Measurements from ENCODE around the gene PHKA2. TPM values are rescaled to one million over a fixed set of nuclear protein-coding genes. Genes with fewer than 3 reads are reported as not detected.

Gene PHKA2
- total RNA-seq, 2 donors from 2014 or later = 29.3 to 55.8 TPM

DNA sequence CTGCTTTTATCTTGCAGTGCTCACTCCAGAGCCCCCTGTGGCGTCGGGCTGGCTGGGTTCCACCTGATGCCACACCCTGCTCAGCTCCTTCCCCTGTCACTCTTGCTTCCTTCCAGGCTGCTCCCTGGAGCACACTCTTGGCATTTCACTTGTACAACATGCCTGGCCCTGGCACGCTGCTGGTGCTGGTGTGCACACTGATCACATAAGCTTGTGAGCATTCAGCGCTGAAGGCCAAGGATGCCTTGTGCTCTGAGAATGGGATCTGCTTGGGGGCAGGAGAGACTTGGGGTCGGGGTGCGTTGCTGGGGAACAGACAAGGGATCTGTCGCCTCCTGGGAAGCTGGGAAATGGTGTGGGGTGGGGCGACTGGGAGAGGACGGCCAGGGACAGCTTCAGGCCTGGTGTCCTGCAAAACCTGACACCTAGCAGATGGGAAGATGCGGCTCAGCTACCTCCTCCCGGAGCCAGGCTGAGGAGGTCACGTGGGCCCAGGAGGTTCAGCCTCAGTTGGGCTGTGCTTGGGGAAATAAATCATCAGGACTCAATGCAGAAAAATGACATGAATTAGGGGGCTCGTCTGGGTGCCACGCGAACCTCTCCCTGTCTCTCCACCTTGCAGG lies 108.5 kb downstream of the PHKA2 start:
- TF ChIP-seq POLR2A (IDR thresholded peaks at IDR 0.05) (no peak), POLR2AphosphoS5 (IDR thresholded peaks at IDR 0.05) (no peak), CTCF (IDR thresholded peaks at IDR 0.05) (no peak)
- no peaks in the 10 kb centered on the region for H3K9me3 ChIP-seq
- 81% methylated on average over 14 of the region's 15 CpGs for WGBS
- no peaks in the 10 kb centered on the region for H3K36me3 ChIP-seq
- H3K27ac ChIP-seq = no peak overlapping the region
- no peaks in the 10 kb centered on the region for H3K27me3 ChIP-seq (replicated peaks; ENCODE audit: insufficient read depth)
- H3K4me3 ChIP-seq = no peak overlapping the region
- intact Hi-C loops (cut with DNase I) = no loop called here
- no peak for DNase-seq (ENCODE audit: low spot score)
- H3K4me1 ChIP-seq (replicated peaks) = no peaks in the 10 kb centered on the region

- H3K36me3 ChIP-seq = no peaks in the 10 kb centered on the region
- WGBS = 94% methylated on average over 20 of the region's 27 CpGs
- TF ChIP-seq CTCF (IDR thresholded peaks at IDR 0.05) (no peak), POLR2A (IDR thresholded peaks at IDR 0.05) (no peak), POLR2AphosphoS5 (IDR thresholded peaks at IDR 0.05) (no peak)
- H3K27me3 ChIP-seq (replicated peaks; ENCODE audit: insufficient read depth) = no peaks in the 10 kb centered on the region
- intact Hi-C loops (cut with DNase I) = no loop called here
- no peaks in the 10 kb centered on the region for H3K9me3 ChIP-seq
- no peak overlapping the region for H3K27ac ChIP-seq
- no peak overlapping the region for H3K4me3 ChIP-seq
- H3K4me1 ChIP-seq (replicated peaks) = no peaks in the 10 kb centered on the region
- DNase-seq (ENCODE audit: low spot score) = no peak
These were observed 109.2 kb downstream of the PHKA2 start for GRCh38 chrX:18874560-18875255.

GRCh38 chrX:18873836-18874235 lies 110.1 kb downstream of the PHKA2 start:
- Histone ChIP-seq H3K36me3 (no peaks in the 10 kb centered on the region), H3K9me3 (no peaks in the 10 kb centered on the region), H3K4me1 (replicated peaks) (no peaks in the 10 kb centered on the region), H3K27ac (no peak overlapping the region), H3K27me3 (replicated peaks; ENCODE audit: insufficient read depth) (no peaks in the 10 kb centered on the region), H3K4me3 (no peak overlapping the region)
- intact Hi-C loops (cut with DNase I) = no loop called here
- TF ChIP-seq POLR2A (IDR thresholded peaks at IDR 0.05) (no peak), CTCF (IDR thresholded peaks at IDR 0.05) (no peak), POLR2AphosphoS5 (IDR thresholded peaks at IDR 0.05) (no peak)
- no peak for DNase-seq (ENCODE audit: low spot score)
- 100% methylated on average over 9 of the region's 12 CpGs for WGBS

- H3K36me3 ChIP-seq = no peaks in the 10 kb centered on the region
- no peak overlapping the region for H3K4me3 ChIP-seq
- peak; percentile 40 for TF ChIP-seq POLR2AphosphoS5 (IDR thresholded peaks at IDR 0.05)
- no peak for TF ChIP-seq CTCF (IDR thresholded peaks at IDR 0.05)
- no peak for TF ChIP-seq POLR2A (IDR thresholded peaks at IDR 0.05)
- no peaks in the 10 kb centered on the region for H3K4me1 ChIP-seq (replicated peaks)
- no peaks in the 10 kb centered on the region for H3K9me3 ChIP-seq
- DNase-seq (ENCODE audit: low spot score) = no peak
- H3K27me3 ChIP-seq (replicated peaks; ENCODE audit: insufficient read depth) = no peaks in the 10 kb centered on the region
- no peak overlapping the region for H3K27ac ChIP-seq
- intact Hi-C loops (cut with DNase I) = no loop called here
- WGBS = 50% methylated on average over 17 of the region's 27 CpGs
These were observed 110.6 kb downstream of the PHKA2 start for GRCh38 chrX:18873189-18873791.
